ENCODE data around the gene ARHGAP26.

DNA sequence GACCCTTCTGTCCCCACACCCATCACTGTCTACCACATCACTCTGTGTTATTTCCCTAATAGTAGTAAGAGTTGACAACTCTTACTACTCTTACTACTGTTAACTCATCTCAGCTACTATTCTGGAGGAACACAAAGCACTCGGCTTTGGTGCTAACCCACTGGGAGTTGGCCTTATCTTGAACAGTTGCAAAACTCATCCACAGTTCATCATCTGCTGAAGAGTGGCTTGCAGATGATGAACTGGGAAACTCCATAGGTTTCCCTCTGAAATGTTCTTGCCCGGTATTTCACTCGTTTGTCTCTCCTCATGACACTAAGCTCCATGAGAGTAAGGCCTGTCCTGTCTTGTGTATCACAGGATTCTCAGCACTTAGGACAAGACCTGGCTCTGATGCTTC is 411.9 kb downstream of the ARHGAP26 start:
- TF ChIP-seq, protein P1, sequence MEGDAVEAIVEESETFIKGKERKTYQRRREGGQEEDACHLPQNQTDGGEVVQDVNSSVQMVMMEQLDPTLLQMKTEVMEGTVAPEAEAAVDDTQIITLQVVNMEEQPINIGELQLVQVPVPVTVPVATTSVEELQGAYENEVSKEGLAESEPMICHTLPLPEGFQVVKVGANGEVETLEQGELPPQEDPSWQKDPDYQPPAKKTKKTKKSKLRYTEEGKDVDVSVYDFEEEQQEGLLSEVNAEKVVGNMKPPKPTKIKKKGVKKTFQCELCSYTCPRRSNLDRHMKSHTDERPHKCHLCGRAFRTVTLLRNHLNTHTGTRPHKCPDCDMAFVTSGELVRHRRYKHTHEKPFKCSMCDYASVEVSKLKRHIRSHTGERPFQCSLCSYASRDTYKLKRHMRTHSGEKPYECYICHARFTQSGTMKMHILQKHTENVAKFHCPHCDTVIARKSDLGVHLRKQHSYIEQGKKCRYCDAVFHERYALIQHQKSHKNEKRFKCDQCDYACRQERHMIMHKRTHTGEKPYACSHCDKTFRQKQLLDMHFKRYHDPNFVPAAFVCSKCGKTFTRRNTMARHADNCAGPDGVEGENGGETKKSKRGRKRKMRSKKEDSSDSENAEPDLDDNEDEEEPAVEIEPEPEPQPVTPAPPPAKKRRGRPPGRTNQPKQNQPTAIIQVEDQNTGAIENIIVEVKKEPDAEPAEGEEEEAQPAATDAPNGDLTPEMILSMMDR (IDR thresholded peaks at IDR 0.05): no peak
- no peak for TF ChIP-seq POLR2A (IDR thresholded peaks at IDR 0.05; ENCODE audit: low read depth)
